Hematopoietic multipotent progenitor cell treated with erythropoietin and hydrocortisone succinate and interleukin-3 and kit ligand, for 17 days (in vitro differentiated cells): Measurements from ENCODE around the gene MED31.
"Not testable (repeated sequence)": the region's sequence is repeated elsewhere in the genome, so short reads cannot be mapped to it uniquely, and the experiment has no call there.

Experiments used
- DNase-seq: peaks from one replicate; pipeline ENCODE4 v3.0.0-alpha.2; 2015; ENCODE audit warnings: low spot score

Gene MED31

DNA sequence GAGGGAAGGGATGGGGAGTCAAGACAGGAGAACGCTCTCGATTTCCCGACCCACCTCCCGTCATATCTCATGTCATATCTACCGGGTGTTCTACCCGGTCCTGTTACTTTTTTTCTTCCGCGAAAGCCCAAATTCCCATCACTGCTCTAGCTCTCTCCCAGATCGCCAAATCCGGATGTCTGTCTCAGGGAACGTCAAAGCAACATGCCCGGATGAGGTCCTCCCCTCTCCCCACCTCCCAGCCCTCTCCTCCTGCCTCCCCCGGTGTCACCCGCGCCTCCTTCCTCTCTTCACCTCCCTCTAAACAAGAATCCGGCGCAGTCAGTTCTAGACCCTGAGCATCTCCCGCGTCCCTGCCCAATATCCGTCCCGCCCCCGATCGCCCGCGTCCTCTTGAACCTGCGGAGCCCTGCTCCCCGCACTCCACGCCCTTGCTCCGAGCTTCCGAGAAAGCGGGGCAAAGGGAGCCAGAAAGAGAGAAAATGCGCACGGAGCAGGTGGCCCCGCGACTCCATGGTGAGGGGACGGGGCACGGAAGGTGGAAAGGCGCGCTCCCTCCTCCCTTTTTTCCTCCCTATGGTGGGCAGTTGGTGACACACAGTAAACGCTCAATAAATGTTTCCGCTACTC is 4.4 kb upstream of the MED31 start:
- not testable (repeated sequence) for DNase-seq

DNA sequence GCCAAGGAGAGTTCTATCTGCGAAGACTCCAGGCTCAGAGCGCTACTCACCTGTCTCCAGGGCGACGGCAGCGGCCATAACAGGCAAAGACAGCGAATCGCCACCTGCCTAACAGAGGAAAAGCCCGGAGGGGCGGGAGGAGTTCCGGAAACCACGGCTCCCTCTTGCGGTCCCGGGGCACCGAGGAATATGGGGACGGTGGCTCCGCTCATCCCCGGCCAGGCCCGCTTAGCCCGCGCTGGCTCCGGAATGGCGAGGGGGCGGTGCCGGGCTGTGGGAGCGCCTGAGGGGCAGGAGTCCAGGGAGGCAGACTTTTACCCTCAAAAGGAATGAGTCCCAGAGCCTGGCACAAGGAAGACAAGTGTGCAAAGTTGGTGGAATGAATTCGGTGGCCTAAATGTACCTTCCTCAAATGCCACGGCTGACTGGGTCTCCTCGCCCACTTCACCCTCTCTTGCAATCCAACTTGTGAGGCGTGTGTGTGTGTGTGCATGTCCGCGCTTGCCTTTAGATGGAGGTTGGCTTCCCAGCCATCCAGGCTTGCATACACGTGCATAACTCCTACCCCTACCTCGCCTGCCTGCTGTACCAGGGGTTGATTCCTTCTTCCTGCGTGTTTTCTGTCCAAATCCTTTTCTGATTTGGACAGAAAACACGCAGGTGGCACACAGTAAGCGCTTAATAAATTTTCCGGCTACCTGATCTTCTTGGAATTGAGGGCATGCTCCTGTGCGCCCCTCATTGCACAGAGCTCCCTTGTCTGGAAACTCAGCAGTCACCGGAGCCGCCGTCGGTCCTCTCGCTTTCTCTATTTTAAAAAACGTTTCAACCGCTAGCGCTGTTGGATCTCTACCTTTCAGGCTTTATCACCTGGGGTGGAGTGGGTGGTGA is 3.7 kb upstream of the MED31 start:
- no peak for DNase-seq

DNA sequence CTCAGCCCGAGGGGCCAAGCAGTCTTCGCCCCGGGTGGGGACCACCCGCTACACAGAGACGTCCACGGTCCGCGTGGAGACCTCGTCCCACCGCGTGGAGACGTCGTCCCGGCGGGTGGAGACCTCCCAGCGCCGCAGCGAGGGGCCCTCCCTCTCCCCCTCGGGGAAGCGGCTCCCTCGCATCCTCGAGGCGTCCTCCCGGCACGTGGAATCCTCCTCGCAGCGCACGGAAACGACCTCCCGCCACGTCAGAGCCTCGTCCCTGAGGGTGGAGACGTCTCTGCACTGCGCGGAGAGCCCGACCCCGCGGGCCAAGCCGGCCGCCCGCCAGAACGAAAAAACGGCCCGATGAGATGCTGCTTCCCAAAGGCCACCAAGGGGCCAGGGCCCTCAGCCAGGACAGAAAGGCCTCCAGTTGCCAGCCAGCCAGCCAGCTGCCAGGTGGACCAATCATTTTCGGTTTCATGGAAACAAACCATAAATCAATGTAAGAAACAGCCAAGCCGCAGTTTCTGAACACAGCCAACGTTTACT is 581 bp upstream of the MED31 start:
- no peak for DNase-seq

DNA sequence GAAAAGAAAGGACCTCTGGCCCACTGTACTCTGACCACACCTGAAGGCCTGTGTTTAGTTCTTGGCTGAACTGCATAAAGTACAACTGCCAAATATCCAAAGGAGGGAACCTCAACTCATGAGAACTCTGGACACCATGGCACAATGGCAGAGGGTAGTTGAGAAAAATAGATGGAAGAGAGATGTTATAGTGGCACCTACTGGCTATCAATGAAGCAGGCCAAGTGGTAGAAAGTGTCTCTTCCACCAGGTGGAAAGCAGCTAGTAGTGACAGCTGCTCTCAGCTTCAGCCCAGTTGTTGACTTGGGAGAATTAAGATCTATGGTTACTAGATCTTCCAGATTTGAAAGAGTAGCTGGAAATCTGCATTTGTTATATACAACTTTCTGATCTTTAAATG is 3.2 kb downstream of the MED31 start:
- DNase-seq: peak; percentile 35

DNA sequence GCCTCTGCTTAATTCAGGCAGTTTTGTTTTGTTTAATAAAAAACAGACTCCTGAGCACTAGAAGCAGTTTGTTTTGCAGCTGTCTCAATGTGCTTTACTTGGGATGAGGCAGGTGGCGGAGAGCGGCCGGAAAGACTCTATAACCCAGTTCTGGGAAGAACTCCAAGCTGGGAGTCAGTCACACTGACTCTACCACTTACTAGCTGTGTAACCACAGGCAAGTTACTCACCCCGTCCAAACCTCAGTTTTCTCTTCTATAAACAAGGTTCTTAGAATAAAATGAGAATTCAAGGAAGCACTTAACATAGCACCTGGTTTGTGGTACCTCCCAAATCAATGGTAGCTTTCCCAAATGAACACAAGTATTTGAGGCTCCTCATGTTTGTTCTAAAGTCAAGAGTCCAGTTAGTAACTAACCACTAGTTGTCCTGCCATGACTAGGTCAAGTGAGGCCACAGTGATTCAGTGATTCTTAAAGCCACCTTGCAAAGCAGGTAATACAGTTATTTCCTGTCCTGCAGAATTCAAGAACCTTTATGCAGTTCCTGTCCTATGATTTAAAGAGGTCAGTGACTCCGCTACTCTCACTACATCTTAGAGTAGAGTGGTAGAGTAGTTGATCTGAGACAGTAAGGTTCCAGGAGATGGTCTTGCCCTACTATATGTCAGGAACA is 7.8 kb downstream of the MED31 start:
- DNase-seq: no peak

DNA sequence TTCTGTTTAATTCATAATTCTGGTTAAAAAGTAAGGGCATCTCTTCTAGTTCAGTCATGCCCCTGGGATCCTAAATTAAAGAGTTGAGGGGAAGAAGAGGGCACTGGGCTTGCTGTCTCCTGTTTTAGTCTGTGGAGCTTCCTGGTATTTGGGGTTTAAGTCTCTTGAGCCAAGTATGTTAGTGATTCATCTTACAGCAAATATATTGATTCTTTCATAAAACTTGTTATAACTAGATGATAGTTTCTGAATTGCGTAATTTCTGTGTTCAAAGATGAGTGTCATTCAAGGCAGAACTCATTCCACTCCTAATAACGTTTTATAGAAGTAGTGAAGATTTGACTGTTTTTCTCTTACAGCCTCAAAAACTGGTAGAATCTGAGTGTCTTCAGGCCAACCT is 8.8 kb downstream of the MED31 start:
- no peak for DNase-seq

DNA sequence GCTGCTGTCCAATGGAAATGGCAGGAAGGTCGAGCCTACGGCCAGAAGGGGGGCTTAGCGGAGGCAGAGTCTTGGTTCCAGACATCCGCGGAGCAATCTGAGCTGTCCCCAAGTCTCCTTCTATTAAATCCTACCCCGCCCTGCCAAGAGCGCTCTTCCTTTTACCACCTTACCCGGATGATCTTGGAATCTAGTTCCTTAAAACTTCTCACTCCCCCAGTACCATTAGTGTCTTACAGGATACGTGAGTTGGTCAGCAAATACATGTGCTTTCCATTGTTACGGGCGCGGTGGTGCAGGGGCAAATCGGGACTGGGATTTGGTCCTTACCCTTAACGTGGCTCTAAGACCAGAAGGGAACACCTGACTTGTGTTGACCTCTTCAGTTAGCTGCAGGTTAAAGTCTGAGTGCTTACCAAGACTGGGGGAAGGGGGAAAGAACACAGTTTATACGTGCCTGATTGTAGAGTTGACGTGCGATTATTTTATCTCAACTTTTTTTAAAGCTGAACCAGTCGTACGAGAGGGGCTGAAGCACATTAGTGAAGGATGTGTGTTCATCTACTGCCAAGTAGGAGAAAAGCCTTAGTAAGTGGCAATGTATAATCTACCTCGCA is 10.1 kb downstream of the MED31 start:
- peak; percentile 15 for DNase-seq

DNA sequence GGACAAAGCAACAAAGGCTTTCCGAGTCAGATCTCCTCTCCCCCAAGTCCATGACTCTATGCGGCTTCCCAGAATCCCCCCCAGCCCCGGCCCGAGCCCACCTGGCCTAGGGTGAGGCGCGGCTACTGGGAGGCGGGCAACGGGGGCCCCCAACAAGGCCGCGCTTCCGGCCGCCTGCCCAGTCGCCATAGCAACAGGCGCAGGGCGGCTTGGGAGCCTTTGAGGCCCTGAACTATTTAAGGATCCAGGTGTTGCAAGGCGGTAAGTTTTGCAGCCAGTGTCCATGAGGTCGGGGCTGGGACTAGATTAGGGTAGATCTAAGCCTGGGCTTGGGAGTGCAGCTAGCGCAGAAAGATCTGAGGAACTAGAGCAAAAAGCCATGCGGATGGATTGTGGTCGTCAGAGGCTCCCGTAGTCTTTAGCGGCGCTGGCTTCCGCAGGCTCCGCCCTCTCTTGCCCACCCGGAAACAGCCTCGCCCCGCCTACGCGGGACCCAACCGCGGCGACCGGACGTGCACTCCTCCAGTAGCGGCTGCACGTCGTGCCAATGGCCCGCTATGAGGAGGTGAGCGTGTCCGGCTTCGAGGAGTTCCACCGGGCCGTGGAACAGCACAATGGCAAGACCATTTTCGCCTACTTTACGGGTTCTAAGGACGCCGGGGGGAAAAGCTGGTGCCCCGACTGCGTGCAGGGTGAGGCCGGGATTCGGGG is 10.7 kb downstream of the MED31 start, which contains the start of the genes KIAA0753 and TXNDC17:
Gene KIAA0753, minus strand, starts transcription at position 176 of the 711 bp plus-strand sequence. CDS start 5,608 bp downstream, outside the sequence.
Gene TXNDC17, plus strand, starts transcription at position 525 of the 711 bp plus-strand sequence. Its CDS starts 23 bp downstream, at position 548.
- DNase-seq: peak; percentile 87

DNA sequence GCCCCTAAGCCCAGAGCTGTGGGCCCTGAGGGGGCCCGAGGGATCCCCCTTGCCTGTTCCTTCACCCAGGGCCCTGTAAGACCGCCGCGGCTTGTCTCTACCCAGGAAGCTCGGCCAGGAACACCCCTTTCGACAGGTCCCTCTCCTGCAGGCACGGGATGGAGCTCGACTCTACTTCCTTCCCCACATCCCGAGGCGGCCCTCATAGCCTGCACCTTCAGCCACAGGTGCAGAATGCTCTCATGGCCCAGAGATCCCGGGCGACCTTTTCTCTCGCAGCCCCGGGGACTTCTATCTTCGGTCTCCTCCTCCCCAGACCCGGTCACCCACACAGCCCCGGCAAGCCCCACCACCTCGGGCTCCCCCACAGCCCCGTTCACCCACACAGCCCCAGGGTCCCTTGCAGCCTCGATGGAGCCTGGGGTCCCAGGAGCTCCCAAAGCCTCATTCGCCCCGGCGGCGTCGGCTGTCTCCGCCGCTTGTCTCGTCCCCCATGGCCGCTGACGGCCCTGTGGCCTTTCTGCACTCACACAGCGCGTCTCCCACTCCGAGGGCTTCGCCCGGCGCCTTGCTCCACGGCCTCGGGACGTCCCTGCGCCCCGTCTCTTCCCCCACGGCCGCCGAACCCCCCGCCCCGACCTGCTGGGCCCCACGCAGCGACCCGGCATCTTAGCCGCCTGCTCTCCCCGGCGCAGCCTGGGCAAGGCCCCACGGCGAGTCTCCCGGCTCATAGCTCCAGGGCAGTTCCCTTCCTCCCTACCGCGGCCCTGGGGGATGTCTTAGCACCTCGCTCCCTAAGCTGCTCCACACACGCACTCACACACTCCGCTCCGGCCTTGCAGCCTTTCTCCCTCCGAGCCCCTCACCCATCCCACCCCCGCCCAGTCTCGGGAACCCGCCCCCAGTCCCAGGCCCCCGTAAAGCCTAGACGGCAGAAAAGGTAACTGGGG is 11.5 kb downstream of the MED31 start:
- DNase-seq: peak; percentile 18

DNA sequence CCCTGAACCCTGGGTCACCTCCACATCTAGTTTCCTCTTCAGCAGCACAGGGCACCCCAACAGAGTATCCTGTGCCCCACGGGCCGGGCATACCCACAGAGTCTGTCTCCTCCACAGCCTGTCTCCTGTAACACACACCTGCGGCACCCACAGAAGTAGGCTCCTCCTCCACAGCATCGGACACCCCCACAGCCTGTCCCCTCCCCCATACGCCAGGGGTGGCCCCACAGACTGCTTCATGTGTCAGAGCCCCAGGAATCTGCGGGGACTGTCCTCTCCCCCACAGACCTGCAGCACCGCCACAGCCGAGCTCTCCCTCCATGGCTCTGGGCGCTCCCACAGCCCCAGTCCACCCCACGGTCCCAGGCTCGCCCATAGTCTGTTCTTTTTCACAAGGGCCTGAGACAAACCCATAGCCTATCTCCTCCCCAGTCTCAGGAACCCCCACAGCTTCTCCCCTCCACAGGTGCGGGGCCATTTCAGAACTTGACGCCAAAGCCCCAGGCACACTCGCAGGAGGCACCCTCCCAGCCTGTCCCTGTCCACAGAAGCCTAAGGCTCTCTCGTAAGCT is 12.3 kb downstream of the MED31 start:
- no peak for DNase-seq

DNA sequence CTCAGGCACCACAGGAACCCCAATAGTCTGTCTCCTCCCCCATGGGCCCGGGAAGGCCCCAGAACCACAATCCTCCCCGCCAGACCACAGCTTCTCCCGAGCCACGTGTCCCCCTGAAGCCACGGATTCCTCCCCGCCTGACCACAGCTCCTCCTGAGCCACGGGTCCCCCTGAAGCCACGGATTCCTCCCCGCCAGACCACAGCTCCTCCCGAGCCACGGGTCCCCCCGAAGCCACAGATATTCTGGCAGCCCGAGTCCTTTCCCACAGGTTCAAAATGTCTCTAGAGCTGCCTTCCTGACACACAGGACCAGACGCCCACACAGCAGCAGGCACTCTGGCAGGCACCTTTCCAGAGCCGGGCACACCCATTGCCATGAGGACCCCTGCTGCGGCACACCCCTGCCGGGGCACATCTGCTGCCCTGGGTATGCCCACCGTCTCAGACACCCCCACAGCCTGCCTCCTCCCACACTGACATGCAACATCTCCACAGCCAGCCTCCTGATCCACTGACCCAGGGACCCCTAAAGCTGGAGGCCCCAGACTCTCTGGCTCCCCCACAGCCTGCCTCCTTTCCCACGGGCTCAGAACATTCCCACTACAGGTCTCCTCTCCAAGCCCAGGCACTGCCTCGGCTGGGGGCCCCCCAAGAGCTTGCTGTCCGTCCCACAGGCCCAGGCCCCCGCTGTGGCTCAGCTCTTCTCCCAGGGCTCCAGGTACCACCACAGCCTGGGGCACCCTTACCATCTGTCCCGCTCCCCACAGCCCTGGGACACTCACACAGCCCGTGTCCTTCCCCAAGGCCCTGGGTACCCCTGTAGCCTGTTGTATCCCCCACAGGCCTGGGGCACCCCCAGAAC is 13.1 kb downstream of the MED31 start:
- peak; percentile 43 for DNase-seq

DNA sequence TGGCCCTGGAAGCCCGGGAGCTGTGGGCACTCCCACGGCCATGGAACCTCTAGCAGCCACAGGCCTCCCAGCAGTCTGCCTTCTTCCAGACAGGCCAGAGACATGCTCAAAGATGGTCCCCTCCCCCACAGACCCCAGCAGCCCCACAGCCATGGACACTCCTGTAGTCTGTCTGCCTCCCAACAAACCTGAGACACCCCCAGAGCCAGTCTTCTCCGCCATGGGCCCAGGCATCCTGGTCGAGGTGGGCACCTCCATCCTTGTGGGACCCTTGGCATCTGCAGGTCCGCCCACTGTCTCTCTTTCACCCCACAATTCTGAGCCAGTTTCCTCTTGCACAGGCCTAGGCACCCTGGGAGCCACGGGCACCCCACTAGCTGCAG is 14.0 kb downstream of the MED31 start:
- DNase-seq: no peak

DNA sequence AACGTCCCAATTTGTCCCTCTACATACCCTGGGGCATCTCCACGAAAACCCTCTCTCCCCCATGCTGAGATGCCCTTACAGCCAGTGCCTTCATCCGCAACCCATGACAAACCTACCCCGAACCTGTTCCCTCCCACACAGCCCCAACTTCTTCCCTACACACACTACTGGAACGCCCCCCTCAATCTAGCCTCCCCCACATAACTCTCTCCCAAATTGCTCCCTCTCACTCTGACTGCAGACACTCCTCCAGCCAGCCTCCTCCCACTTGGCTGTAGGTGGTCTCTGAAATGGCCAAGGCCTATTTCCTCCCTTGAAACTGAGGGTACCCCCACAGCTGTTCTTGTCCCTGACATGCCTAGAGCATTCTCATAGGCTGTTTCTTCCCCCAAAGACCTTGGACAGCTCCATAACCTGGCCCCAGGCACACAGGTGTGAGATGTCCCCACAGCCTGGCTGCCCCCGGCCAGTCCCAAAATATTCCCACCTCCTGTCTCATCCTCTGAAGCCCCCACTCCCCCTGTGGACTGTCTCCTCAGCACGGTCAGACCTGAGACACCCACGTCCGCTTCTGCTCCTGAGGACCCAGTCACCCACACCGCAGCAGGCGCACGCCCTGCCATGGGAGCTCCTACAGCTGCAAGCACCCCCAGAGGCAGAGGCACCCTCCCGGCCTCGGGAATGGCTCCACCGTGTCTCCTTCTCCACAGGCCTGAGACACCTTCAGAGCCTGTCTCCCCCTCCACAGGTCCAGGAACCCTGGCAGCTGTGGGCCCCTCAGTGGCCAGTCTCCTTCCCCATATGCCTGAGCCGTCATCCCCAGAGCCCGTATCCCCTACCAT is 14.6 kb downstream of the MED31 start:
- DNase-seq: no peak

DNA sequence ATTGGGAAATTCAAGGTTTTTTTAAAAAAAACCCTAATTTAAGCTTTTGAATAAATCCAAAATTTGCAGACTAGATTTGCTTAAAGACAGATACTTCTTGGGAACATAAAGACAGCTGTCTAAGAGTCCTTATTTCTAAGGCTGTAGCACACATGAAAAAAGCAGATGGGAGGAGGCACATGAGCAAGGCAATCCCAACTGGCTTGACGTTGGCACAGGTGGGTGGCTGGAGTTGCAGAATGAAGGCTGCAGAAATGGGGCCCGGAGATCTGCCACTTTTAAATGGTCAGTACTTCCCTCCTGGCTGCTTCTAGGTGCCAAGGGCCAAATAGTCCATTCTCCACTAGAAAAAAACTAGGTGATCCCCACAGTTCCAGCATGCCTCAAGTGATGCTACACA is 15.3 kb downstream of the MED31 start:
- DNase-seq: no peak

DNA sequence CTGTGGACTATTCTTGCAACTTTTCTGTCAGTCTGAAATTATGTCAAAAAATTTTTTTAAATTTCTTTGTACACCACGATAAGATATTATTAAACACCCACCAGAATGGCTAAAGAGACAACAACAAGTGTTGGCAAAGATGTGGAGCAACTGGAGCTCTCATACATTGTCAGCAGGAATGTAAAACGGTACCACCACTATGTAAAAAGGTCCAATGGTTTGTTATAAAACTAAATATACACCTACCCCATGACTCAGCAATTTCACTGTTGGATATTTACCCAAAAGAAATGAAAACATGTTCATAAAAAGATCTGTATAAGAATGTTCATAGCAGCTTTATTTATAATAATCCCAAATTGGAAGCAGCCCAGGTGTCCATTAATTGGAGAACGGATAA is 18.1 kb downstream of the MED31 start:
- DNase-seq: no peak

DNA sequence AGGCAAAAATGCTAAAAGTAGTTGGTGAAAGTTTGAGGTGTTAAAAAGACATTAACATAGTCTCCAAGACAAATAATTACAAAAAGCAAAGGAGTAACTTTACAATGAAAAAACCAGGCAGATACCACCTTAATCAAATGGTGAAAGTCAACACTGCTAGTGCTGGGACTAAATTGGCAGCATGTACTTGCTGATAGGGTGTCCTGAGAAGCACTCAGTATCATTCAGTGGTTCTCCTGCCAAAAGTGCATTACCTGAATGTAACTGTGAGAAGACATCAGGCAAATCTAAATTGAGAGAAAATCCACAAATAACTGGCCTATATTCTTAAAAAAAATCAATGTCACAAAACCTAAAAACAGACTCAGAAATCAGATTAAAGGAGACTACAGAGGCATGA is 18.9 kb downstream of the MED31 start:
- DNase-seq: no peak

DNA sequence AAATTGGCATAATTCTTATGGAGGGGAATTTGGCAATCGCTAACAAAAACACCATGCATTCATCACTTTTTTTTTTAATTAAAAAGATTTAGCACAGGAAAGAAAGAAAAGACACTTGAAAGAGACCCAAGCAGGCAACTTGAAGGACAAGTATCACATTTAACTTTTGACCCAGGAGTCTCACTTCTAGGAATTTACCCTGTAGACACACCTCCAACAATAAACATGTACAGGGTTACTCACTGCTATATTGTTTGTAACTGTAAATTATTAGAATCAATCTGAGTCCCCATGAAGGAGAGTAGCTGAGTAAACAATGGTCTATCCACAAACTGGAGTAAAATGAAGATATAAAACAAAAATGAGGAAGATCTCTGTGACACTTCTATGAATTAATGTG is 21.0 kb downstream of the MED31 start:
- DNase-seq: no peak

DNA sequence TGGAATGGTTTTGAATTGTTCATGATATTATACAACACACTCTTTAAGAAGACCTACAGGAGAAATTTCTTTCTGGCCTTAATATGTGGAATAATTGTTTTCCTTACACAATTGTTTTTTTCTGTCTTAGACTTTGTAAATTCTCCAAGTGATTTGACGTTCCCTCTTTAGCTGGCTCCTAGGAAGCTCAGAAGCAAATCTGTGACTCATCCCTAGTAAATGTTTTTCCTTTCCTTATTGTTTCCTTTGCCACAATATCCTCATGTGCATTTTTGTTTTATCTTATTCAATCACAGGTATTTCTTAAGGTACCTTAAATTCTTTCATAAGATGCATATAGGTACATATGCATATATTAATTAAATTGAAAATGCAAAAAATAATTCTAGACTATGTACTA is 24.4 kb downstream of the MED31 start:
- DNase-seq: no peak
